NCI-H526 (cell line): ENCODE data around the gene CARMIL1.

Experiments
- DNase-seq, 2 experiments: peaks; one replicate each; lab custom pipeline; 2025; lab: John Stamatoyannopoulos, UW

Gene CARMIL1

DNA sequence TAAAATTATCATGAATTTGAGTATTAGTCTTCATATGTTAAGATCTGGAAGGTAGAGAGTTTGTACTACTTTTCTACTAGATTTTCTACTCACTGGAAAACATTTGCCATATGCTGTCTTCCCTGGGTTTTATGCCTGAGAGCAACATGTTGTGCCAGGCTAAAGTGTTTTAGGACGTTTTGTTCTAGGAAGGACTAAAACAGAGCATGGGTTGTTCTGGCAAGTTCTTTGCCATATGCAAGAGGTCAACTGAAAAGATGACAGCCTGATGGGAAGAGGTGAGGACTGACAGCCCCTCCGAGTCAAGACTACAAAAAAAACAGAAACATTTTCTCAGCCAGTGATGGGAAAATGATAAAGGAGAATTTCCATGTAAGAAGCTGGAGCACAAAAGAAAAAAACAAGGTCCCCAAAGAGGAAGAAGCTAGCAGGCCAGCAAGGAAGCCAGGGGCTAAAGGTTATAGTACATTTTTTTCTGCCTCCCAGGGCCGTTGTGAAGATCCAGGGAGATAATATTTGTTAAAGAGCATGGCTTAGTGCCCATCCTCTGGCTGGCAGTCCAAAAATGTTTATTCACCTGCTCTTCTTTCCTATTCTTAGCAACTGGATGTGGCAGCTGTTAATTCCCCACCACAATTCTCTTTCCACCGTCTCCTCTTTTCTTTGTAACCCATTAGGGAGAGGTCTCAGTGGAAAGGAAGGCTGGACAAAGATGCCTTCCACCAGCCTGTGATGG is 380.6 kb downstream of the CARMIL1 start:
- DNase-seq: no peak

DNA sequence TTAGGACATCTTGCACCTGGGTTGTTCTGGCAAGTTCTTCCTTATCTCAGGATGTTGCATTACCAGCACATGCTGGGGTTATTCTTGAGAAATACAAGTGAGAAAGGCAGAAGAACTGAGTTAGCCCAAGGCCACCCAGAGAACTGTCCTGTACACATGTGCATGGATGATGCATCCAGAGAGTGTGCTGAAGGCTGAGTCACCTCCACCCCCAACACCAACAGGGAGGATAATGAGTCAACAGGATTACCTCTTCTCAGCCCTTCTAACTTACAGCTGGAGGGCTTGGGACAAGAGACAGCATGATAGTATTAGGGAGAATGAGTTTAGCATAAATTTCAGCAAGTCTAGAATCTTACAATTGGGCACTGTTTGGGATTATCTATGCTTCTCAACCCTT is 381.3 kb downstream of the CARMIL1 start:
- DNase-seq: no peak

DNA sequence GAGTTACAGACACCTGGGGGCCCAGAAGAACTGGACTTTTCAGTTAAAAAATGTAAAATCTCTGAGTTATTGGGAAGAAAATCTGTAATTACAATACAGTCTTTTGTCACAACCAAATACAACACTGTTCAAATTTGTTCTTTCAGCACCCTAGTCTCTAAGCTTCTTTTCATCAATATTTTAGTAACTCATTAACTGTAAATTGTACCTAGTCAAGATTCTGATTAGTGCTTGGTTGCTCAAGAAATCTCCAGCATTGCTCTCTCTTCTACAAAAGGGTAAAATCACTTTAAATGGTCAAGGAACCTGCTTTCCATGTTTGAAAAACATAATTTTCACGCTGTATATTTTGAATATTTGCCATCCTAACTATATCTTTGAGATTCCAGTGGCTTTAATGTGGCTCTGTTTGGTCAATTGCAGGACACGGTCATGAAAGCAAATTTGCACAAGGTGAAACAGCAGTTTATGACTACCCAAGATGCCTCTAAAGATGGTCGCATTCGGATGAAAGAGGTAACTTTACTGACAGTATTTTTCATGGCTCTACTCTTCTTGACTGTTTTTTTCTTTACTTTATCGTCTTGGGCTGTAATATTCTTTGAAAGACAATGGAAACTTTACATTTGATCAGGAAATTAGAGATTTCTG is 382.1 kb downstream of the CARMIL1 start:
- no peak for DNase-seq

DNA sequence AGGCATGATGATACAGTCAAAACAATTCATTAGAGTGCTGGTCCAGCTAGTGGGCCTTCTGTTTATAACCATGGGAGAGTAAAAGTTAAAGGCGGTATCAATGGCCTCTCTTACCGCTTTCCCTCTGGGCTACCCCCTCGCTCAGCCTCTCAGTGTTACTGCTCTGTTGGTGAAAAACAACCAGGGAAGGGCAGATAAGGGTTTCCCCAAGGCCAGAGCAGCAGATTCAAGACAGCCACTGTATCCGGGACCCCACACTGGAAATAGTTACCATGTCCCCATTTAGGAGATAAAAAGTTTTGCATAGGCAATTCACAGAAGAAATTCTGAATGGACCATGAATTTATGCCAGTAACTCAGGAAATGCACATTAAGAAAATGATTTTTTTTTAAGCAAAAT is 386.3 kb downstream of the CARMIL1 start:
- no peak for DNase-seq

DNA sequence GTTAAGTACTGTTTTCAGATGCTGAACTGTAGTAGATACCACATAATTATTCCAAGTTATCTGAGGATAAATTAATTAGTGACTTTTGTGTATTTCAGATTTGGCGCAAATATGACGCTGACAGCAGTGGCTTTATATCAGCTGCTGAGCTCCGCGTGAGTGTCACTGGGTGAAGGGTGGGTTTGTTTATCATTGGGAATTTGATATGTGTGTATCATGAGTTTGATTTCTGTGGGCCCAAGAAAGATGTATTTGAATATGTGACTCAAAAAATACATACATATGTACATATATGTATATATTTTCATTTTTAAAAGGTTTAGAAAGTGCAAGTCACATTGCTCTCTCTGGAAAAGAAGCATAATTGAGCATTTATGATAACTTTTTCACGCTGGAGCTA is 390.2 kb downstream of the CARMIL1 start:
- no peak for DNase-seq
